GM23248 (cell line): ENCODE results near the gene DPY19L1. TPM values are rescaled to one million over a fixed set of nuclear protein-coding genes. Genes with fewer than 3 reads are reported as not detected.

ENCODE experiments used
- DNase-seq: peaks from one replicate; pipeline ENCODE4 v3.0.0-alpha.2; 2015
- H2AFZ ChIP-seq: fragments of 200-600 bp; sonication (generic); 2 replicates; pipeline ENCODE4 v1.6.1; 2016; ENCODE audit warnings: antibody characterized with exemption
- H3F3A ChIP-seq: fragments of 200-600 bp; sonication (generic); 2 replicates; pipeline ENCODE4 v1.6.1; 2016; ENCODE audit warnings: mild to moderate bottlenecking, antibody characterized with exemption, mixed run types; ENCODE audit not compliant: insufficient read depth
- H3K27ac ChIP-seq: fragments of 200-600 bp; sonication (generic); 2 replicates; pipeline ENCODE4 v1.5.1; 2016; ENCODE audit warnings: mild to moderate bottlenecking
- H3K27me3 ChIP-seq: fragments of 200-600 bp; sonication (generic); replicated peaks from 2 replicates; pipeline ENCODE4 v1.6.1; 2016; ENCODE audit warnings: mild to moderate bottlenecking; ENCODE audit not compliant: insufficient read depth
- H3K36me3 ChIP-seq: fragments of 200-600 bp; sonication (generic); 2 replicates; pipeline ENCODE4 v1.6.1; 2016; ENCODE audit warnings: low read depth, mild to moderate bottlenecking
- H3K4me1 ChIP-seq: fragments of 200-600 bp; sonication (generic); 2 replicates; pipeline ENCODE4 v1.6.1; 2016; ENCODE audit warnings: mild to moderate bottlenecking; ENCODE audit not compliant: insufficient read depth
- H3K4me2 ChIP-seq: fragments of 200-600 bp; sonication (generic); one replicate; pipeline ENCODE4 v1.6.1; 2016; ENCODE audit warnings: mild to moderate bottlenecking; ENCODE audit not compliant: unreplicated experiment
- H3K4me3 ChIP-seq: fragments of 200-600 bp; sonication (generic); 2 replicates; pipeline ENCODE4 v1.5.1; 2016; ENCODE audit warnings: mild to moderate bottlenecking
- H3K79me2 ChIP-seq: fragments of 200-600 bp; sonication (generic); 2 replicates; pipeline ENCODE4 v1.6.1; 2016; ENCODE audit warnings: mild to moderate bottlenecking; ENCODE audit not compliant: insufficient read depth
- H3K9ac ChIP-seq: fragments of 200-600 bp; sonication (generic); 2 replicates; pipeline ENCODE4 v1.6.1; 2016; ENCODE audit warnings: mild to moderate bottlenecking
- H3K9me2 ChIP-seq: fragments of 200-600 bp; sonication (generic); 2 replicates; pipeline ENCODE4 v1.6.1; 2016; ENCODE audit warnings: mixed run types, mild to moderate bottlenecking, moderate library complexity; ENCODE audit not compliant: insufficient read depth
- H3K9me3 ChIP-seq: fragments of 200-600 bp; sonication (generic); one replicate; pipeline ENCODE4 v1.6.1; 2017; ENCODE audit warnings: low read depth
- H4K20me1 ChIP-seq: fragments of 200-600 bp; sonication (generic); 2 replicates; pipeline ENCODE4 v1.6.0; 2016; ENCODE audit not compliant: insufficient read depth
- EZH2 ChIP-seq: fragments of 200-600 bp; sonication (generic); IDR thresholded peaks from 2 replicates; pipeline ENCODE4 v1.6.1; 2018; ENCODE audit warnings: antibody characterized with exemption, mild to moderate bottlenecking; ENCODE audit not compliant: insufficient read depth, poor library complexity, severe bottlenecking
- EZH2phosphoT487 ChIP-seq: fragments of 200-600 bp; sonication (generic); IDR thresholded peaks from 2 replicates; pipeline ENCODE4 v1.6.1; 2018; ENCODE audit warnings: antibody characterized with exemption, moderate library complexity, mild to moderate bottlenecking, low read depth; ENCODE audit not compliant: insufficient read depth
- WGBS, 2 experiments: methylation state at CpG; one replicate each; pipeline ENCODE4 v1.1.6; 2015 to 2017; ENCODE audit warnings: low lambda C conversion rate in 2 of 2, low coverage in 1 of 2; ENCODE audit errors: missing lambda C conversion rate in 2 of 2; 5-methylcytosine and 5-hydroxymethylcytosine counted together
- in situ Hi-C: fragments of 300-500 bp; cut with MboI; formaldehyde crosslinking; loops from 2 replicates; pipeline ENCODE4 v1.15.0; 2020
- polyA plus RNA-seq: library from polyadenylated mRNA; unstranded; fragments of >200 nt; fragmentation: Nextera tagmentation; extraction: Ambion mirVana; gene quantifications from 2 replicates; pipeline ENCODE4 v1.2.1, GENCODE V29; 2016
- total RNA-seq: library from RNA; depleted of rRNA; stranded (reverse); fragments of >200 nt; shearing (Covaris generic); gene quantifications from 2 replicates; pipeline ENCODE4 v1.2.3, GENCODE V29; 2014

DPY19L1 gene
- total and polyA plus RNA-seq, 2 experiments from 2014 or later: 3.0 to 33.8 TPM

GRCh38 chr7:35036361-35037171 is 719 bp downstream of the DPY19L1 start:
- Histone ChIP-seq H2AFZ (peak overlapping the region; percentile 85), H3K36me3 (no peaks in the 10 kb centered on the region), H3K9me3 (no peaks in the 10 kb centered on the region), H3F3A (peaks cover 19% of the 10 kb centered on the region; the same call in 1 of the 2 replicates), H3K4me1 (peaks cover 23% of the 10 kb centered on the region), H3K4me2 (peak overlapping the region; percentile 86), H3K9me2 (no peaks in the 10 kb centered on the region), H3K9ac (peak overlapping the region; percentile 77), H3K27me3 (no peaks in the 10 kb centered on the region), H3K27ac (peak overlapping the region; percentile 52), H4K20me1 (no peaks in the 10 kb centered on the region), H3K4me3 (peak overlapping the region; percentile 94), H3K79me2 (peaks cover 49% of the 10 kb centered on the region)
- 1 to 3% methylated on average over 36 to 53 of the region's 61 CpGs for WGBS, 2 experiments
- DNase-seq: peak; percentile 83
- no peak for TF ChIP-seq EZH2phosphoT487
- no peak for TF ChIP-seq EZH2
- in situ Hi-C loops: no loop called here

GRCh38 chr7:35035511-35035961 is 1.7 kb downstream of the DPY19L1 start:
- in situ Hi-C loops: no loop called here

GRCh38 chr7:35032166-35032565 is 5.1 kb downstream of the DPY19L1 start:
- in situ Hi-C loops: no loop called here
- Histone ChIP-seq H3K36me3 (no peaks in the 10 kb centered on the region), H3F3A (peaks cover 10% of the 10 kb centered on the region; the same call in 1 of the 2 replicates), H3K9ac (no peak overlapping the region), H3K79me2 (peaks cover 93% of the 10 kb centered on the region), H3K27ac (no peak overlapping the region), H3K9me3 (no peaks in the 10 kb centered on the region), H3K4me2 (no peak overlapping the region), H3K4me1 (peaks cover 19% of the 10 kb centered on the region), H4K20me1 (0 out of 2 replicates have a peak, but pooled peaks cover 3% of the 10 kb centered on the region), H3K9me2 (no peaks in the 10 kb centered on the region), H3K27me3 (no peaks in the 10 kb centered on the region), H2AFZ (no peak overlapping the region), H3K4me3 (no peak overlapping the region)
- peak; percentile 18 for DNase-seq
- WGBS, 2 experiments: 0 to 9% methylated on average over 1 of the region's 1 CpG
- TF ChIP-seq EZH2: no peak

More at GRCh38 chr7:35035511-35035961, 1.7 kb downstream of the DPY19L1 start:
- Histone ChIP-seq H2AFZ (peak overlapping the region; percentile 85), H3K9me3 (no peaks in the 10 kb centered on the region), H3K4me1 (peaks cover 23% of the 10 kb centered on the region), H3K27me3 (no peaks in the 10 kb centered on the region), H3K4me2 (peak overlapping the region; percentile 86), H3K9me2 (no peaks in the 10 kb centered on the region), H4K20me1 (no peaks in the 10 kb centered on the region), H3K27ac (peak overlapping the region; percentile 52; the same call in 1 of the 2 replicates), H3F3A (peaks cover 19% of the 10 kb centered on the region; the same call in 1 of the 2 replicates), H3K79me2 (peaks cover 59% of the 10 kb centered on the region), H3K36me3 (no peaks in the 10 kb centered on the region), H3K9ac (peak overlapping the region; percentile 77), H3K4me3 (peak overlapping the region; percentile 94)
- WGBS, 2 experiments: 75 to 94% methylated on average over 4 to 5 of the region's 5 CpGs
- peak; percentile 52 for DNase-seq
- no peak for TF ChIP-seq EZH2phosphoT487

- WGBS, 2 experiments: 94 to 98% methylated on average over 2 of the region's 2 CpGs
- Histone ChIP-seq H3K4me1 (peaks cover 21% of the 10 kb centered on the region), H3K79me2 (peaks cover 100% of the 10 kb centered on the region), H4K20me1 (0 out of 2 replicates have a peak, but pooled peaks cover 3% of the 10 kb centered on the region), H3K27me3 (no peaks in the 10 kb centered on the region), H3K36me3 (no peaks in the 10 kb centered on the region), H3K9ac (no peak overlapping the region), H3F3A (peaks cover 5% of the 10 kb centered on the region; the same call in 1 of the 2 replicates), H3K9me3 (no peaks in the 10 kb centered on the region), H2AFZ (no peak overlapping the region), H3K4me3 (no peak overlapping the region), H3K4me2 (no peak overlapping the region), H3K9me2 (no peaks in the 10 kb centered on the region), H3K27ac (no peak overlapping the region)
- in situ Hi-C loops: no loop called here
- no peak for DNase-seq
- TF ChIP-seq EZH2: no peak
- TF ChIP-seq EZH2phosphoT487: no peak
These were observed 6.4 kb downstream of the DPY19L1 start for GRCh38 chr7:35030848-35031247.
